Measurements from ENCODE around the gene LRRC45.

GRCh38 chr17:82012640-82013295 is 10.3 kb upstream of the LRRC45 start:
- TF ChIP-seq CTCF (conservative IDR thresholded peaks at IDR 0.05; ENCODE audit: low read depth in 2 of 2) (no peak), REST (IDR thresholded peaks at IDR 0.05; ENCODE audit: unreplicated experiment) (no peak), POLR2AphosphoS5 (IDR thresholded peaks at IDR 0.05; ENCODE audit: low read depth) (no peak), EZH2 (IDR thresholded peaks at IDR 0.05; ENCODE audit: low read depth, unreplicated experiment) (no peak)
